Lung (tissue), 12 donors: Measurements from ENCODE around the gene SH3PXD2A. TPM values are rescaled to one million over a fixed set of nuclear protein-coding genes. Genes with fewer than 3 reads are reported as not detected.

Experiments used
- ATAC-seq: fragments of 200-7000 bp; cut with Tn5 transposase; one replicate; pipeline ENCODE4 v1.9.1; 2020; ENCODE audit warnings: moderate number of reproducible peaks; ENCODE audit not compliant: insufficient read depth, low FRiP score
- DNase-seq, 3 donors: peaks; one replicate each; pipeline ENCODE4 v3.0.0-alpha.2; 2013 to 2017
- H3K27ac ChIP-seq, 2 donors: one replicate each; pipeline ENCODE4 v1.5.1; 2013; ENCODE audit warnings: mild to moderate bottlenecking in 2 of 2, moderate library complexity in 2 of 2, control low read depth in 1 of 2, inconsistent platforms in 1 of 2, low read depth in 1 of 2, low read length in 1 of 2
- H3K27me3 ChIP-seq, 3 donors: one replicate each; pipeline ENCODE4 v1.5.1; 2013; ENCODE audit warnings: low read length in 2 of 3; ENCODE audit not compliant: control insufficient read depth in 3 of 3, insufficient read depth in 3 of 3
- H3K36me3 ChIP-seq, 4 donors: one replicate each; pipeline ENCODE4 v1.5.1; 2013; ENCODE audit warnings: low read length in 4 of 4, mild to moderate bottlenecking in 1 of 4, moderate library complexity in 1 of 4; ENCODE audit not compliant: control insufficient read depth in 4 of 4, insufficient read depth in 4 of 4
- H3K4me1 ChIP-seq, 5 donors: one replicate each; pipeline ENCODE4 v1.5.1; 2013; ENCODE audit warnings: low read length in 5 of 5, mild to moderate bottlenecking in 2 of 5, moderate library complexity in 1 of 5; ENCODE audit not compliant: control insufficient read depth in 5 of 5, insufficient read depth in 5 of 5
- H3K4me3 ChIP-seq: one replicate; pipeline ENCODE4 v1.5.1; 2013; ENCODE audit warnings: mild to moderate bottlenecking, control low read depth, moderate library complexity
- H3K9ac ChIP-seq, 2 donors: one replicate each; pipeline ENCODE4 v1.5.1; 2013; ENCODE audit warnings: low read length in 2 of 2, control low read depth in 1 of 2; ENCODE audit not compliant: insufficient read depth in 1 of 2
- H3K9me3 ChIP-seq, 4 donors: one replicate each; pipeline ENCODE4 v1.5.1; 2013; ENCODE audit warnings: low read length in 3 of 4, mild to moderate bottlenecking in 1 of 4, moderate library complexity in 1 of 4; ENCODE audit not compliant: control insufficient read depth in 4 of 4, insufficient read depth in 3 of 4
- WGBS, 2 donors: extraction: QIAGEN DNeasy Blood & Tissue Kit; methylation state at CpG; one replicate each; pipeline ENCODE4 v1.1.7; 2013; 5-methylcytosine and 5-hydroxymethylcytosine counted together
- polyA plus RNA-seq, 2 donors: library from polyadenylated mRNA; stranded (reverse); fragments of 200-250 nt; gene quantifications; one replicate each; pipeline ENCODE4 v1.2.1, GENCODE V29; 2013
- total RNA-seq, 2 donors: library from RNA; depleted of rRNA in 1 of 2; stranded (reverse); fragments of >200 nt in 1 of 2; gene quantifications; one replicate each; pipeline ENCODE4 v1.2.1, GENCODE V29; 2014 to 2021
- TF ChIP-seq, protein P1 (sequence below): IDR thresholded peaks from 2 replicates; pipeline ENCODE4 v1.5.1; 2012; ENCODE audit warnings: mild to moderate bottlenecking; ENCODE audit errors: control extremely low read depth, extremely low read depth
- donor health status: control.
- donor health status: control.
- donor health status: Bipolar disorder and iron deficiency.
- donor health status: healthy.
- donor health status: DM: yes; HTN: yes; CAD: no.

The SH3PXD2A gene
- total and polyA plus RNA-seq, 4 donors = 9.9 to 53.2 (median 29.2) TPM

DNA sequence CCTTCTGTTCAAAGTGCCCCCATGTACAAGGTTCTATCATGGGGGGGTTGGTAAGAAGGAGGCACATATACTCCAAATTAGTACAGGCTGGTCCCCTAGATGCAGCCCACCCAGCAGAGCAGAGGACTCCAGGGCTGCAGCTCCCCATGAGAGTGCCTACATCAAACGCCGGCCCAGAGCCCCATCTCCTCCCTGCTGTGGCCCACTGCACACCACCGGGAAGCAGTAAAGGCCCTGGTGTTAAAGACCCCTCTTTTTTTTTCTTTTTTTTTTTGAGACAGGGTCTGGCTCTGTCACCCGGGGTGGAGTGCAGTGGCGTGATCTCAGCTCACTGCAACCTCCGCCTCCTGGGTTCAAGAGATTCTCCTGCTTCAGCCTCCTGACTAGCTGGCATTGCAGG lies 47.4 kb downstream of the SH3PXD2A start:
- Histone ChIP-seq H3K4me3 (no peak overlapping the region), H3K27me3 (no peaks in the 10 kb centered on the region), H3K27ac (no peak overlapping the region), H3K9me3 (no peaks in the 10 kb centered on the region), H3K36me3 (peaks cover 0 to 5% (median 0%) of the 10 kb centered on the region in 4 donors), H3K9ac (no peak overlapping the region), H3K4me1 (peaks cover 6 to 32% (median 24%) of the 10 kb centered on the region in 5 donors)
- no peak for ATAC-seq
- TF ChIP-seq, protein P1, sequence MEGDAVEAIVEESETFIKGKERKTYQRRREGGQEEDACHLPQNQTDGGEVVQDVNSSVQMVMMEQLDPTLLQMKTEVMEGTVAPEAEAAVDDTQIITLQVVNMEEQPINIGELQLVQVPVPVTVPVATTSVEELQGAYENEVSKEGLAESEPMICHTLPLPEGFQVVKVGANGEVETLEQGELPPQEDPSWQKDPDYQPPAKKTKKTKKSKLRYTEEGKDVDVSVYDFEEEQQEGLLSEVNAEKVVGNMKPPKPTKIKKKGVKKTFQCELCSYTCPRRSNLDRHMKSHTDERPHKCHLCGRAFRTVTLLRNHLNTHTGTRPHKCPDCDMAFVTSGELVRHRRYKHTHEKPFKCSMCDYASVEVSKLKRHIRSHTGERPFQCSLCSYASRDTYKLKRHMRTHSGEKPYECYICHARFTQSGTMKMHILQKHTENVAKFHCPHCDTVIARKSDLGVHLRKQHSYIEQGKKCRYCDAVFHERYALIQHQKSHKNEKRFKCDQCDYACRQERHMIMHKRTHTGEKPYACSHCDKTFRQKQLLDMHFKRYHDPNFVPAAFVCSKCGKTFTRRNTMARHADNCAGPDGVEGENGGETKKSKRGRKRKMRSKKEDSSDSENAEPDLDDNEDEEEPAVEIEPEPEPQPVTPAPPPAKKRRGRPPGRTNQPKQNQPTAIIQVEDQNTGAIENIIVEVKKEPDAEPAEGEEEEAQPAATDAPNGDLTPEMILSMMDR = no peak
- no peak for DNase-seq
- 98 to 100% methylated on average over 6 of the region's 6 CpGs for WGBS, 2 donors

DNA sequence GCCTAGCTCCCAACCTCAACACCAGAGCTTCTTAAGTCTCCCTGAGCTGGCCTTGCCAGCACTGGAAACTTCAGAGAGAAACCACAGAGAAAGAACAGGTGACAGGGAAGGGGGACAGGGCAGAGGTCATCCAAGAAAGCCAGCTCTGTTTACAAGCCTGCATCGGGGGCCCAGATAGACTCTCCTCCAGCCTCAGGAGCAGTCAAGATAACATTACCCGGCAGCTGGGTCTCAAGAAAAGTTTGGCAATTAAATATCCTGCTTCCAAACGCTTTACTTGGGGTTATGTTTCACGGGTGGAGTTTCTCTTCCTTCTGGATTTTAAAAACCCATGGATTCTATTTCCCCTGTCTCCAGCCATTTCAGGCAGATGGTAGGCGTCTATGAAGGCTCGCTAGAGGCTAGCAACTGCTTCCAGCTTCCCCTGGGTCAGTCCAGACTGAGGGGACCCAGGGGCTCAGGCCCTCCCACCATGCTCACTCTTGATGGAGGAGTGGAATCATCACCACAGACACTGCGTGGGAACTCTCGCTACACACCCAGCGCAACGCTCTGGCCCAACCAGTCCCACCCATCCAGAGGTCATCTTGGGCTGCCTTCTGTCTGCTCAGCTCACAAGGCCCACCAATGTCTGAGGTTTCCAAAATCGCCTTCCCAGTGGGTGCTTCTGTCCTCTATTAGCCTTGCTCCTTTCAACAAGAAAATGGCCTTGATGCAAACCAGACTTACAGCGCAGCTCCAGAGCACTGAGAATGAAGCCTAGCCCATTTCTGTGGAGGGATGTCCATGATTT lies 48.8 kb downstream of the SH3PXD2A start:
- Histone ChIP-seq H3K9me3 (no peaks in the 10 kb centered on the region), H3K4me3 (no peak overlapping the region), H3K36me3 (peaks cover 0 to 5% (median 0%) of the 10 kb centered on the region in 4 donors), H3K27ac (no peak overlapping the region), H3K9ac (no peak overlapping the region), H3K27me3 (no peaks in the 10 kb centered on the region), H3K4me1 (peaks cover 3 to 20% (median 18%) of the 10 kb centered on the region in 5 donors)
- TF ChIP-seq, protein P1 = no peak
- peak in 1 of 3 donors; percentile 48 for DNase-seq
- no peak for ATAC-seq
- WGBS, 2 donors = 91 to 93% methylated on average over 12 of the region's 12 CpGs

DNA sequence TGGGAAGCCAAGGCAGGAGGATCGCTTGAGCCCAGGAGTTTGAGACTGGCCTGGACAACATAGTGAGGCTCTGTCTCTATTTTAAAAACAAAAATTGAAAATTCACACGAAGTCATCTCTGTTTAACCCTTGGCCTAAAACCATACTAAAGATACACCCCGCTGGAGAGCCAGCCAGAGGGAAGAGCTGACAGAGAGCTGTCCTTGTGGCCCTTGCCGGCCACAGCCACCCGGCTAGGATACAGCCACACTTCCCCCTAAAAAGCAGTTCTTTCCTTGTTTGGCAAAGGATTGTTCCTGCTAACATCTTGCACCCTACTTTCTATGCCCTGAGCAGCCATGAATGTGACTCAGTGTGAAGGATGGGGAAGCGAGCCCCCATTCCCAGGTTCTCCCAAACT lies 49.6 kb downstream of the SH3PXD2A start:
- 93 to 94% methylated on average over 6 of the region's 6 CpGs for WGBS, 2 donors
- TF ChIP-seq, protein P1 = no peak
- no peak for ATAC-seq

More for the DNA sequence above, 49.6 kb downstream of the SH3PXD2A start:
- H3K4me3 ChIP-seq = no peak overlapping the region
- DNase-seq = no peak
- H3K27ac ChIP-seq = no peak overlapping the region
- no peaks in the 10 kb centered on the region for H3K9me3 ChIP-seq
- H3K36me3 ChIP-seq = peaks cover 0 to 10% (median 5%) of the 10 kb centered on the region in 4 donors
- H3K4me1 ChIP-seq = peaks cover 0 to 16% (median 13%) of the 10 kb centered on the region in 5 donors
- no peak overlapping the region for H3K9ac ChIP-seq
- H3K27me3 ChIP-seq = no peaks in the 10 kb centered on the region
